ENCODE data around the gene SOX6. TPM values are rescaled to one million over a fixed set of nuclear protein-coding genes. Genes with fewer than 3 reads are reported as not detected.

Gene SOX6
- total RNA-seq, 4 donors from 2014 or later, result 0.29 to 20.5 (median 8.2) TPM

- no peak for DNase-seq
- no peaks in the 10 kb centered on the region for H3K9me3 ChIP-seq
- H3K4me3 ChIP-seq, result no peak overlapping the region
- H3K27me3 ChIP-seq, result no peaks in the 10 kb centered on the region
- no peak overlapping the region for H3K27ac ChIP-seq
- no peaks in the 10 kb centered on the region for H3K4me1 ChIP-seq
- intact Hi-C loops (cut with DNase I; ENCODE audit: low total_unique reads), result no loop called here
- H3K36me3 ChIP-seq, result no peaks in the 10 kb centered on the region
- no peak for TF ChIP-seq POLR2A (IDR thresholded peaks at IDR 0.05)
- no peak for TF ChIP-seq CTCF (IDR thresholded peaks at IDR 0.05)
Measured at GRCh38 chr11:15931497-15931896, 424.8 kb downstream of the SOX6 start.

- H3K27me3 ChIP-seq, result no peaks in the 10 kb centered on the region
- intact Hi-C loops (cut with DNase I; ENCODE audit: low total_unique reads), result no loop called here
- no peak for DNase-seq
- H3K4me3 ChIP-seq, result no peak overlapping the region
- H3K4me1 ChIP-seq, result no peaks in the 10 kb centered on the region
- no peaks in the 10 kb centered on the region for H3K36me3 ChIP-seq
- H3K27ac ChIP-seq, result no peak overlapping the region
- no peaks in the 10 kb centered on the region for H3K9me3 ChIP-seq
- TF ChIP-seq POLR2A (IDR thresholded peaks at IDR 0.05), result no peak
- no peak for TF ChIP-seq CTCF (IDR thresholded peaks at IDR 0.05)
Measured at GRCh38 chr11:15930442-15931025, 425.8 kb downstream of the SOX6 start.

GRCh38 chr11:15929371-15929901 lies 426.9 kb downstream of the SOX6 start:
- H3K27ac ChIP-seq, result no peak overlapping the region
- TF ChIP-seq CTCF (IDR thresholded peaks at IDR 0.05) (no peak), POLR2A (IDR thresholded peaks at IDR 0.05) (no peak)
- intact Hi-C loops (cut with DNase I; ENCODE audit: low total_unique reads), result no loop called here

GRCh38 chr11:15927864-15928217 lies 428.5 kb downstream of the SOX6 start:
- no peaks in the 10 kb centered on the region for H3K36me3 ChIP-seq
- intact Hi-C loops (cut with DNase I; ENCODE audit: low total_unique reads), result no loop called here
- no peak for DNase-seq
- H3K27ac ChIP-seq, result no peak overlapping the region
- H3K4me3 ChIP-seq, result no peak overlapping the region
- no peaks in the 10 kb centered on the region for H3K9me3 ChIP-seq
- no peak for TF ChIP-seq POLR2A (IDR thresholded peaks at IDR 0.05)
- TF ChIP-seq CTCF (IDR thresholded peaks at IDR 0.05), result no peak
- H3K27me3 ChIP-seq, result no peaks in the 10 kb centered on the region
- H3K4me1 ChIP-seq, result no peaks in the 10 kb centered on the region

More at GRCh38 chr11:15929371-15929901, 426.9 kb downstream of the SOX6 start:
- H3K9me3 ChIP-seq, result no peaks in the 10 kb centered on the region
- no peak for DNase-seq
- no peak overlapping the region for H3K4me3 ChIP-seq
- no peaks in the 10 kb centered on the region for H3K36me3 ChIP-seq
- H3K27me3 ChIP-seq, result no peaks in the 10 kb centered on the region
- no peaks in the 10 kb centered on the region for H3K4me1 ChIP-seq

GRCh38 chr11:15927196-15927863 lies 429.0 kb downstream of the SOX6 start:
- Histone ChIP-seq H3K27me3 (no peaks in the 10 kb centered on the region), H3K27ac (no peak overlapping the region), H3K36me3 (no peaks in the 10 kb centered on the region), H3K4me3 (no peak overlapping the region), H3K9me3 (no peaks in the 10 kb centered on the region), H3K4me1 (no peaks in the 10 kb centered on the region)
- intact Hi-C loops (cut with DNase I; ENCODE audit: low total_unique reads), result no loop called here
- no peak for DNase-seq
- TF ChIP-seq POLR2A (IDR thresholded peaks at IDR 0.05), result no peak
- no peak for TF ChIP-seq CTCF (IDR thresholded peaks at IDR 0.05)

Data from uterus (tissue), 4 donors.